ENCODE data around the gene PDIK1L. TPM values are rescaled to one million over a fixed set of nuclear protein-coding genes. Genes with fewer than 3 reads are reported as not detected.

The PDIK1L gene
- 11.7 TPM for total RNA-seq

DNA sequence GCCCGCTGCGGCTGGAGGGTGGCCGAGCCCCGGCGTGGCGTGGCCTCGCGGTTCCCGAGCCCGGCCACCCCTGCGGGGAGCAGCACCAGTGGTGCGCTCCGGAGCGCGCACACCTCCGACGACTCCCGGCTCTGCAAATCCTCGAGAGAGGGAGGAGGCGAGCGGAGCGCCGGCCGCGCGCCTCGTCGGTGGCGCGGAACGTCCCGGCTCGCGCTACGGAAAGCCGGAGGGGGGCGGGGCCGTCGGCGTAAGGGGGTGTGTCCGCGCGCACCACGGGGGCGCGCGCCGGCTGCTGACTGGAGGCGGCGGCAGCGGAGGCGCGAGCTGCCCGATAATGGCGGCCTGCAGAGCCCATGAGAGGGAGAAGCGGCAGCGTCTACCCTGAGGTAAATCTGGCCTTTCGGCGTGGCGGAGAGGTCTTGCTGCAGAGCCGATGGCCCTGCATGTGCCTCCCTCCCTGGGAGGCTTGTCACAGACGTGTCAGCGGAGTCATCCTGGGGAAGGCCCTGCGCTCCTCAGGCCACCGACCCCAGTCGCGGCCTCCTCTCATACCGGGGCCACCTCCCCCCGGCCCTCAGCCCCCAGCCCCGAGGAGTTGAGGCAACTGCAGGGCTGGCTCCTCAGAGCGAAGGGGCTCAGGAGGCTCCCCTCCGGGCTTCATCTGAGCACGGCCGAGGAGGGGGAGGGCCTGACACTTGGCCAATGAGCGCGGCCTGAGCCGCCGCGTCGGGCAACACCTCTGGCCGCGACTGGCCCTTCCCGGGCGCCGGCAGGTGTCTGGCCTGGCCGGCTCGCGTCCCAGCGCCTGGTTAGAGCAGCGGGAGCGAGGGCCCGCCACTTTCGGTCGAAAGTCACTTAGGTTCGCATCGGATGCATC, at the start of gene PDIK1L:
TSS of gene PDIK1L (plus strand) at position 295 of the 877 bp plus-strand sequence. CDS start 2,485 bp downstream, outside the sequence.
- peak; percentile 97 for DNase-seq

DNA sequence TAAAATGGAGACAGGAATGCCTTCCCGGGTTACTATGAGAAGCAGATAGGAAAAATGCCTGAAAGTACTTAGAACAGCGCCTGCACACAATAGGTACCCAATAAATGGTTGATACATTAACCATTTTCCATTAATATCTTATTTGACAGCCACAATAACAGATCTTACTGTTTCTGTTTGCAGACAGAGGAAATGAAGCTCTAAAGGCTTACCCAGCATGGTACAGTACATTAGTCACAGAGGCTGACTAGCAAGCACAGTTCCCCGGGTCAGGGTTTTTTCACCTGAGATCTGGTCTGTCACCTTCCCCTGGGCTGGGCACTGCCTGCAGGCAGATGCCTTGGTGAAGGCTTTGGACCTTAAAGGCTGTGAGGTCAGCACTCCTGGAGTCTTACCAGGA, 47.1 kb upstream of the PDIK1L start:
- DNase-seq, result no peak

DNA sequence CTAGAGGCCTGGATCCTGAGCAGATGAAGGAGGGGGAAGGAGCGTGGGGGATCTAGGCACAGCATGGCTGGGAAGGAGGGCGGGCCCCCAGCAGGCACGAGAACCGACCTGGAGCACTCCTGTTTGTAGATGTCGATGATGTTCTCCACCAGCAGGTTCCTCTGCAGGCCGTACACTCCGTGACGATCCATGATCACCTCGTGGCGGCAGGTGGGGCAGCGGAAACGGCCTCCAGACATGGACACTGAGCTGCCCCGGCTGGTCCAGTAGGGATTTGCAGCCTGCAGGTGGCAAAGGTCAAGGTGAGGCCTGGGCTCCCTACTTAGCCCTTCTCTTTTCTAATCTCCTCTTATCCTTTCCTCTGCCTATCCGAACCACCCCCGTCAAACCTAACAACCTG, 45.5 kb upstream of the PDIK1L start:
- no peak for DNase-seq

DNA sequence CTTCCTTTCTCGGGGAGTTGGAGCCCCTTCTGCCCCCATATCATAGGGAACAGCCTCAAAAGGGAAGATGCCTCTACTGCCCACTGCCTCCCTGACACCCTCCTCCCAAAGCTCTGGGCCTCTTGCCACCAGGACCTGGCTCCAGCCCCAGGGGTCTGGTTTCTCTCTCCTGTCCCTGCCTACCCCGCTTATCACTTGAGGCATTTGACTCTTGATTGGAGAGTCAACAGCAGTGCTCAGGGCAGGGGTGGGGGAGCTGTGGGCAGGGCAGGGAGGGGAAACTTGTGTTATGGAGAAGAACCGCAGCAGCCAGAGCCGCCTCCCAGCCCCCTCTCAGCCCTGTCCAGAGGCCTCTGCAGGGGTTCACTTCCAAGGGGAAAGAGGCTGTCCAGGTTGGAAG, 44.8 kb upstream of the PDIK1L start:
- DNase-seq, result peak; percentile 56

DNA sequence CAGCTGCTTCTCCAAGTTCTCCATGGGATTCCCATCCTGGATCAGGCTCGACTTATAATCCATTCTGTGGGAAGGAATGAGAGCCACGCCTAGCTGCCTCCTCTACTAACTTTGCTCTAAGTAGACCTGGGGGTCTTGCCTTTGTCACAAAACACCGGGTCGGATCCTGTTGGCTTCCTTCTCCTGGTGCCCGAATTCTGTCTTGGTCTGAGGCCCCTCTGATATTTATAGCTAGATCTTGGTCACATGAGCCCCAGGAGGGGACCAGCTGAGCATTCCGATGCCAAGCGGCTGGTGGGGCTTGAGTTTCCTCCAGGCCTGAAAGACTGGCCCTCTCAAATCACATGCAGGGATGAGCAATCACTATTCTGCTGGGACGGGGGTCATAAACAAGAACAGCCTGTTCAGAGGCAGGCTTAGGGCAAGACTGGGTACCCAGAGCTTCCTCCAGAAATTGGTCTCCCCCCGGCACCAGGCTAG, 44.2 kb upstream of the PDIK1L start, which contains the start of gene TRIM63:
TSS of gene TRIM63 (minus strand) at position 199 of the 480 bp plus-strand sequence. CDS start at position 63, 136 bp downstream.
- DNase-seq, result peak; percentile 87

DNA sequence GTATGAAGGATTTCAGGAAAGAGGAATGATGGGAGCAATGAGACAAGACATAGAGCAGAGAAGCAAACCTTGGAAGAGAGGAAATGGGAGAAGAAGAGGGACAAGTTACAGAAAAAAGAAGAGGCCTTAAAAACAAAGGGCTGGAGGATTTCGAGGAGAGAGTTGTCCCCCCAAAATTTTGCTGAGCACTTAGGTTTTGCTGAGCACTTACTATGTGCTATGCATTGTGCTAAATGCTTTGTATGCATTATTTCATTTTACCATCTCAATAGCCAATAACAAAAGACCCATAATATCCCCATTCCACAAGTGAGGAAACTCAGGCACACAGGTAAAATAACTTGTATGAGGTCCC, 41.7 kb upstream of the PDIK1L start:
- no peak for DNase-seq

DNA sequence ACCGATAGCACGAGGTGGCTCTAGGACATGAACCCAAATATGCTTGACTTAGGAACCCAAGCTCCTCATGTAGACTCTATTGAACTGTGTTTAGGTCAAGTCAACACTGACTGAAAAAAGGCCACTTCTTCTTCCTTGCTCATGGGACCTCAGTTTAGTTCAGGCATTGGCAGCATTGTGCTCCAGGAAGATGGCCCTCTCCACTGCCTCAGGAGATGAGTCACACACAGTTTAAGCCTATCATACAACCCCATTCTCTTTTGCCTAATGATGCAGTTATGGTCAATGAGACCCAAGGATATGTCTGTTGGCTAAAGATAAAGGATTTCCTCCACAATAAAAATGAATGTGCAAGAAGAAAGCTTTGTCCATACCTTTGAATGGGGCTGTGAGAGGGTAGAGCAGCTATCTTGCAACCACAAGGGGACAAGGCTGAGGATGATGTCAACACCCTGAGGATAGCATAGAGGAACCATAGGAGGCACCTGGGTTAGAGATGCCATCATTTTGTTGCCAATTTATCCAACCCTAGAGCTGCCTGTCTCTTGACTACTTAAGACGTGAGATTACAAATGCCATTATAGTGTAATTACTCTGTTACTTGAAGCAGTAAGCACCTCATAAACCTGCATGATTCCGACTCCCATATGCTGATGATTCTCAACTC, 41.2 kb upstream of the PDIK1L start:
- DNase-seq, result no peak

DNA sequence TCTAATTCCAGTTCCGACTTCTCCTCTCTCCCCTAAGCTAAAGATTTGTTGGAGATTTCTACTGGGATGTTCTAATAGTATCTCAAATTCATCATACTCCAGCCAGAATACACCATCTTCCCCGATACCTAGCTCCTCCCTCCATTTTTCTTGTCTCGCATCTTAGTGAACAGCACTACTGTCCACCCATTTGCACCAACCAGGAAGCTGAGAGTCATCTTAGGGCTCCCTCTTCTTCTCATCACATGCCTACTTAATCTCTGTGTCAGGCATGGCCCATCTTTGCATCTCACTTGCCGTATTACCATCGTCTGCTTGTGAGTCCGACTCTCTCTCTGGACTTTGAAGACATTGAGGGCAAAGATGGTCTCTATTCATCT, 40.7 kb upstream of the PDIK1L start:
- DNase-seq, result no peak

DNA sequence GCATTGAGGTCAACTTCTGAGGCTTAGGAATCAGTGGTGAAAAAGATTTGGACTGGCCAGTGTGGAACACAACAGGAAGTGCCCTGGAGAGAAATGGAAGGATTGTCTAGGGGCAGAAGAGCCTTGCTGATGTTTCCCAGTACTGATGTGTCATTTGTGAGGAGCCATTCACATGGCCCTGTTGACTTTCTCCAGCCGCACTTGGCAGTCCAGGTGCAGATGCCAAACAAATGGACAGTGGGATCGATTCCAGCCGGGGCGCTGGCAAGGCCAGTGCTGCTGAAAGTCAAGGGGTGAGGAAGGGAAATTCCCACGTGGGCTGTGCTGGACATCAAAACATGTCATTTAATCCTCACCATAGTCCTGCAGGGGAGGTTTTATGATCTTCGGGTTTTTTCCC, 39.3 kb upstream of the PDIK1L start:
- no peak for DNase-seq

DNA sequence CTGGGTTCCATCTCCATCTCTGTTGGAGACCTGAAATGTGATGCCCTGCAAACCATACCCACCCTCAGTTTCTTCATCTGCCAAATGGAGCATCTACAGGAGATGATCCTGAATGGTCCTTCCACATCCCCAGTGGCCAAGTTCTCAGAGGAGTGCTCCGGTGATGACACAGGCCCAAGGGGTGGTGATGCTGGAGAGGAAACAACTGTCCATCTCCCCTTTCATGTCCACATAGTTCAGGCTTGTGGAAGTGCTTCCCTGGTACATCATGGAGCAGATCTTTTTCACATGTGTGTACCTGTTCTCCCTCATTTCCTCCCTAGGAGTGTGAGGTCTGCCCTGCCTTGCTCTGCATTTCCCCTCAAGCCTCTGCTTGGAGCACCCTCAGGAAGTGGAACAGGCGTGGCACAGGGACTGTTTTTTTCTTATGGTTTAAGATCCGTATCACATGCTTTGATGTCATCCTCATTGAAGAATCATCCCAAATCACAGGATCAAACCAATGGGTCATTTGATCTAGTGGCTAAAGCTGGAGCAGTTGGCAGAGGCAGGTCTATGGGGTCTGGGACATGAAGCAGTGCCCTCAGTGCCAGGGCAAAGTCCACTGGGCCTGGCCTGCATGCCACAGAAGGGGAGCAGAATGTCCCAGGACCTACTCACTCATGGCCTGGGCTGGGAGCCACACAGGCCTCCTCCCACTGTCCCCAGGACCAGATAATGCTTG, 36.0 kb upstream of the PDIK1L start:
- no peak for DNase-seq

DNA sequence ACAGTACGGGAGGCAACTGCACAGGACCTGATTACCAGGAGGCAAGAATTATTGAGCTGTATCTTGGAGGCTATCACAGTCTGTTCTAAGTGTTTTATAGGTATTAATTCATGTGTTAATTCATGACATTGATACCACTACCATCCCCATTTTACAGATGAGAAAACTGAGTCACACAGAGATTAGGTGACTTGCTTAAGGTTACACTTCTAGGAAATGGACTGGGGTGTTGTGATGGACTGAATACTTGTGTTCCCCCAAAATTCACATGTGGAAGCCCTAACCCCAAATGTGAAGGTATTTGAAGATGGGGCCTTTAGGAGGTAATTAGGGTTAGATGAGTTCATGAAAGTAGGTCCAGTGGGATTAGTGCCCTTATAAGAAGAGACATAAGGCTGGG, 34.1 kb upstream of the PDIK1L start:
- no peak for DNase-seq

DNA sequence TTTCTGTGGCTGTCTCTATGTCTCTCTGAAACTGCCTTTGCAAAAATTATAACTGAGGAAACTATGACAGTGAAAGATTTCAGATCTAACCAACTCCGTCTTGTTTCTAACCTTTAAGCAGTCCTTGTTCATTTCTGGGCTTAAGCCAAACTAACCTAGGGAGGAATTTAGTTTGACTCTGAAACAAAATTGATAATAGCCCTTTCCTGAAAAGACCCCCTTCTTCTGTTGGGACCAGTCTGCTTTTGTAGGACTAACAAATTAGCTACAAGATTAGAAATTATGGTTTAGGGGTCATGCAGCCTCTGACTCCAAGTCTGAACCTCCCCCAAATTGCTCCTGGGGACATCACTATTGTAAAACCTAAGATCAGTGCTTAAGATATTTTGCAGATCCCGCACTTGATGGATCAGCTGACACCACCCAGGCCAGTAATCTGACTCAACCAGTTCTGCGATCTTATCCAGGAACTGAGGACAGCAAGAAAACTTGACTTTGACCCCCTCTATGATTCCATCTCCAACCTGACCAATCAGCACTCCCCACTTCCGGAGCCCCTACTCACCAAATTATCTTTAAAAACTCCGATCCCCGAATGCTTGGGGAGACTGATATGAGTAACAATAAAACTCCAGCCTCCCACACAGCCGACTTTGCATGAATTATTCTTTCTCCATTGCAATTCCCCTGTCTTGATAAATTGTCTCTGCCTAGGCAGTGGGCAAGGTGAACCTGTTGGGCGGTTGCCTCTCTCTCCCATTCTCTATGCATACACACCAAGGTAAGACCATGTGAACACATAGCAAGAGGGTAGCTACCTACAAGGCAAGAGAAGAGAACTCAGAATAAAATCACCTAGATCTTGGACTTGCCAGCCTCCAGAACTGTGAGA, 33.1 kb upstream of the PDIK1L start:
- DNase-seq, result no peak

DNA sequence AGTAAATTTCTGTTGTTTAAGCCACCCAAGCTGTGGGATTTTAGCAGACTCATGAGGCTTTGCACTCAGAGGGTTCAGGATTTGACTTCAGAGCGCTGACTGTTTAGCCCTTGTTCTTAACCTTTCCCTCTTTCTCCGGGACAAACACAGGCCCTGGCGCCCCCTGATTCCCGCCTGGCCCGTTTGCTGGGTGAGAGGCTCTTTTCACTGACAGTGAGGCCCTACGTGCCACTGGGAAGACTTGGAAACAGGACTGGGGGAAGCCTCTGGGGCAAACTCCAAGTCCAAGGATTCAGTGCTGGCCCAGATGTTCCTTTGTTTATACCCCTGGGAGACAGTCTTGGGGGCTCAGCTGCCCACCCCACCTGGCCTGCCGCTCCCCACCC, 32.5 kb upstream of the PDIK1L start:
- no peak for DNase-seq

DNA sequence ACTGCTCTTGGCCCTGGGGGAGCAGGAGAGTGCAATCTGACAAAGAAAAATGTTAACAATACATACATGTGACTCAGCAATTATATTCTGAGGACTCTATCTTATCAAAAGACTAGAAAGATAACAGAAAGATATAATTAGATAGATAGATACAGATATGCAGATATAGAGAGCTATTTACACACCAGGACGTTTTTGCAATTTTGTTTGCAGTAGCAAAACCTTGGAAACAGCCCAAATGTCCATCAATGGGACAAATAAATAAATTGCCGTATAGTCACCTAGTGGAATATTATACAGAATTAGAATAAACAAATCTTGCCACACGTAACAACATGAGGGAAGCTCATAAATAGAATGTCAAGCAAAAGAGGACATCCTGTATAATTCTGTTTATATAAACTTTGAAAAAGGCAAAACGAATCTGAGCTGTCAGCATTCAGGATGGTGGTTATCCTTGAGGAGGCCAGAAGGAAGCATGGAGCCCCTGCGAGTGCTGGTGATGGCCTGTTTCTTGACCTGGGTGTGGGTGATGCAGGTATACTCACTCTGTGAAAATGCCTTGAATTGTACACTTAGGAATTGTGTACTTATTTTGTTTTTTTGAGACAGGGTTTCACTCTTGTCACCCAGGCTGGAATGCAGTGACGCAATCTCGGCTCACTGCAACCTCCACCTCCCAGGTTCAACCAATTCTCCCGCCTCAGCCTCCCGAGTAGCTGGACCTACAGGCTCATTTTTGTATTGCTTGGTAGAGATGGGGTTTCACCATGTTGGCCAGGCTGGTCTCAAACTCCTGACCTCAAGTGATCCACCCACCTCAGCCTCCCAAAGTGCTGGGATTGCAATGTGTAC, 31.4 kb upstream of the PDIK1L start:
- DNase-seq, result no peak

DNA sequence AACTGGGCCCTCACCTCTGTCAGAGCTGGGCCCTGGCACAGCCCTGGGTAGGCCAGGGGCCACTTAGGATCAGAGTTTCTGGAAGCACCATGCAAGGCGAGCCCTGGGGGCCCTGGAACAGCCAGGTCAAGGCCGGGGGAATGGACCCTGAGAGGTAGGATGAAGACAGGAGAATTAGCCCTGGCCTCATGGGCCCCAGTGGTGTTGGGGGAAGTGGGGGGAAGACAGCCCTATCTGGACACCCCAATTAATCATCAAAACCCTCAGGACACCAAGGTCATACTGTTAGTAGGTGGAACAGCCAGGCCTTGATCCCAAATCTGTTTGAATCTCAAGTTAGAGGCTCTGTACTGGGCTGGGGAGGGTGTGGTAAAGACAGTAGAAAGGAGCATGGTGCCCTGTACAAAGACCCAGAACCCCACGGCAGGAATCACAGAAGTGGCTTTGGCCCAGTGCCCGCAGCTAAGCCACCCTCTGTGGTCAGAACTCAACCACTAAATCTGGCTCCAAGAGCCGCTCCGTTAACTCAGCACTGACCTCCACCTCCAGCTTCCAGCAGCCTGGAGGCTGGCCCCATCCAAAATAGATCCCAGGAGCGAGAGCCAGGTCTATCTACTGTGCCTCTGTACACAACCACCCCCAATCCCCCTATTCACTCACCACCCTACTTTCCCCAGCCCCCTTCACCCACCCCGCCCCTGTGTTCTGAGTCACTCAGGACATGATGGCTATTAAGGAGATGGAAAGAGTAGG, 30.2 kb upstream of the PDIK1L start:
- DNase-seq, result no peak

DNA sequence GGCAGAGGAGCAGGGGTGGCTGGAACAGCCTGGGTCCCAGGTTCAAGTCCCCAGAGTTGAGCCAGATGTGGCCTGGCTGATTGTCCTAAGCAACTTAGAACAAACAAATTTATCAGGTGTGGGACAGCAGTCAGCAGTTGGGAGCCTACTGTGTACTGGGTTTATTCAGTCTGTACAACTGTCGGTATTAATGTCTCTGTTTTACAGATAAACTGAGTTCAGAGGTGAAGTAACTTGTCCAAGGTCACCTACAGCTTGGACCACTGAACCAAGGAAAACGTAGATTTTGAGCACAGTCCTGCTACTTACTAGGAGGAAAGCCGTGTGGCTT, 29.6 kb upstream of the PDIK1L start:
- no peak for DNase-seq

DNA sequence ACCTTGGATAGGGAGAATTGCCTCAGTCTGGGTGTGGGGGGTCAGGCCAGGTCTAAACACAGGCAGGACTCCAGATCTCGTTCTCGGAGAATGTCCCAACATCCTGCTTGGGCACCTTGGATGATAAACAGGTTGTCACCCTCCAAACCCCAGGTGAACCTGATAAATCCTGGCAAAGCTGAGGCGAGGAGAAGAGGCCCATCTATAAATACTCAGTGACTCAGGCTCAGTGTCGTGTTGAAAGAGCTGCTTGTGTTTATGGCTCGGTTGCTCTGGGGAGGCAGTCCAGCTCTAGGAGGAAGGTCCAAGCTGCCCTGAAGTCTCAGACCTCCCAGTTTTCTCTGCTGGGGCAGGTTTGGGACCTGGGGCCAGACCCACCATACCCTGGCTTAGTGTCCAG, 28.4 kb upstream of the PDIK1L start:
- no peak for DNase-seq

DNA sequence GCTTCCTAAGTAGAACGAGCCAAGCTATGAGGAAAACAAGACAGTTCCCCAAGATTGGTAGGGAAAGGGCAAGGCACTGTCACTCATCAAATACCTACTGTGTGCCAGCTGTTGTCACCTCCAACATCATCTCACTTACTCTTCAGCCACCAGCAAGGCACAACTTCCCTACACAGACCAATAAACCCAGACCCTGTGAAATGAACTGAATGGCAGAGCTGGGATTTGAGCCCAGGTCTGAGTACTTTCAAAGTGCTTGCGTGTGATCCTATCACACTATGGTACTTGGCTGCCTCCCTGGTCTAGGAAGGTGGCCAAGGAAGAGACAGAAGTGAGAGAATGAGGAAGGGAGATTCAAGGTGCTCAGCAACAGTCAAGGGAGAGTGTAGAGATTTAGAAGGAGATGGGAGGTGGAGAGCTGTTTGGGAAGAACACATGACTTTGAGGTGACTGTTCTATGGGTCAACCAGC, 27.5 kb upstream of the PDIK1L start:
- no peak for DNase-seq

DNA sequence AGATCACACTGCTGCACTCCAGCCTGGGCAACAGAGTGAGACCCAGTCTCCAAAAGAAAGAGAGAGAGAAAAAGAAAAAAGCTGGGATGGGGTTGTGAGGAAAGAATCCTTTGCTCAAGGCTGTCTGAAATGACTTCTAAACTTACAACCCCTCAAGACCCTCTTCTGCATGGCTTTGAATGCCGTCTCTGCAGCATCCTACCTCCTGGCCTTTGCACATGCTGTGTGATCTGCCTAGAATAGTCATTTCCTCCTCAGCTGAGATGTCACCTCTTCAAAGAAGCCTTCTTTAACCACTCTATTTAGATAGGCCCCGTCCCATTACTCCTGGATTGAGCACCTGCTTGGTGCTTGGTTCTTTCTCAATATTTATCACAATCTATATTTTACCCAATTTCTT, 26.8 kb upstream of the PDIK1L start:
- no peak for DNase-seq

DNA sequence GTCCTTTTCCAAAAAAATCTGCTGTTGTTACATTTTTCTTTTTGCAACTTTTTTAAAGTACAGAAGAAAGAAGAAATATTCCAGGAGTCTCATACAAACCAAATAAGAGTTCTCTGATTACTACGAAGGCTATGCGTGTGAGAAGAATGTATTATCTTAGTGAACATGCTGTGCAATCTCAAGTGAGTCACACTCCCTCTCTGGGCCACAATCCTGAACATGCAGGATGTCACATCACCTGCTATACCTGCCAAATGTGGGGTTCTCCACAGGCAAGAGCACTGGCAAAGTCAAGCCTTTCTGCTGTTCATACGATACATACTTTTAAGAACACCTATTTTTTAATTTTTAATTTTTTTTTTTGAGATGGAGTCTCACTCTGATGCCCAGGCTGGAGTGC, 22.5 kb upstream of the PDIK1L start:
- no peak for DNase-seq

Data from tongue (tissue), 2 donors.